ENCODE results near the gene KCTD5.

Gene KCTD5

GRCh38 chr16:2713985-2714774 is 31.9 kb downstream of the KCTD5 start:
- no peak for DNase-seq (ENCODE audit: low spot score)
- TF ChIP-seq CTCF (IDR thresholded peaks at IDR 0.05; ENCODE audit: extremely low read depth, missing control alignments) = no peak

GRCh38 chr16:2715064-2715463 is 32.7 kb downstream of the KCTD5 start:
- no peak for TF ChIP-seq CTCF (IDR thresholded peaks at IDR 0.05; ENCODE audit: extremely low read depth, missing control alignments)
- DNase-seq (ENCODE audit: low spot score) = no peak

- peak; percentile 86 for DNase-seq (ENCODE audit: low spot score)
Measured at GRCh38 chr16:2715519-2715918, 33.2 kb downstream of the KCTD5 start.

GRCh38 chr16:2715966-2716885 is 33.9 kb downstream of the KCTD5 start:
- TF ChIP-seq CTCF (IDR thresholded peaks at IDR 0.05; ENCODE audit: extremely low read depth, missing control alignments) = no peak

More at GRCh38 chr16:2715519-2715918, 33.2 kb downstream of the KCTD5 start:
- no peak for TF ChIP-seq CTCF (IDR thresholded peaks at IDR 0.05; ENCODE audit: extremely low read depth, missing control alignments)

GRCh38 chr16:2716948-2717347 is 34.6 kb downstream of the KCTD5 start:
- TF ChIP-seq CTCF (IDR thresholded peaks at IDR 0.05; ENCODE audit: extremely low read depth, missing control alignments) = no peak
- DNase-seq (ENCODE audit: low spot score) = no peak

More at GRCh38 chr16:2715966-2716885, 33.9 kb downstream of the KCTD5 start:
- DNase-seq (ENCODE audit: low spot score) = no peak

- TF ChIP-seq CTCF (IDR thresholded peaks at IDR 0.05; ENCODE audit: extremely low read depth, missing control alignments) = no peak
- DNase-seq (ENCODE audit: low spot score) = no peak
Measured at GRCh38 chr16:2717383-2718263, 35.3 kb downstream of the KCTD5 start.
